Measurements from ENCODE around the gene PCNX2. TPM values are rescaled to one million over a fixed set of nuclear protein-coding genes. Genes with fewer than 3 reads are reported as not detected.
"Not testable (repeated sequence)": the region's sequence is repeated elsewhere in the genome, so short reads cannot be mapped to it uniquely, and the experiment has no call there.

The PCNX2 gene
- total and polyA plus RNA-seq, 3 donors from 2014 or later: 8.4 to 28.9 (median 27.6) TPM

DNA sequence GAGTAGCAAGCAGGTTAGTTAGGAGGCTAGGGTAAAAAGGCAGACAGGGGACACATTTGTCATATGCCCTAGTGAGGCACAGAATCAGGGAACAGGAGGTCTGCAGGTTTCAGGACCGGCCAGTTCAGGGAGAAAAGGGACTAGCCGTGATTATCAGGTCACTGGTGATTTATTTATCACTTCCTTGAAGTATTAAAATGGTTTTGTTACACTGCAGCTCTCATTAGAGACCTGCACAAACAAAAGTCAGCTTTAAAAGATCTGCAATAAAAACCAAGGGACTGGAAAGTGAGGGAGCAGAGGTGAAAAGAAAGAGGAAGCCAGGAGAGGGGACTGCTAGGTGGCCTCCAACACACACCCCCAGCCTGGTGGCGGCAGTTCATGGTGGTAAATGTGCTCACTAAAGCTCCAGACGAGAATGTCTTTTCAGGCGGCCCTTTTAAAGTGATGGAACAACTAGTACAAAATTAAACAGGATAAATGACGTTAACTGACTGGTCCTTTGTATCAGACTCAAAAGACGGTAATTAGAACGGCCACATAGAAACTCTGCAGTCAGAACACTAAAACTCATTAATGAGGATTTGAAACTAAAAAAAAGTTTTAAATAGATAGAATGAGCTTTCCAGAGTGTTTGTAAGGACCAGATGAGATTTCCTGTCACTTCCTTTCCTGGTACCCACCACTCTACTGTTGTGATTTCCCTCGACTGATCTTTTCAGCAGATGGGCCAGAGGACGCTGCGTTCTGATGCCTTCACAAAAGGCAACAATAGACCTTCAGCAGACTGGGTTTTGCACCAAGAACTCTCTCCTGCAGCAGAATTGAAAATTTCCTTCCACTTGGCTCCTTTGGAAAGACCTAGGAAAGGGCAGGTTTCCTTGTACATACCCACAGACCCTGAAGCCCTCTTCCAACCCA is 208.3 kb downstream of the PCNX2 start:
- Histone ChIP-seq H3K4me1 (no peaks in the 10 kb centered on the region), H3K27ac (no peak overlapping the region), H3K27me3 (no peaks in the 10 kb centered on the region), H3K4me3 (no peak overlapping the region), H3K9me3 (no peaks in the 10 kb centered on the region), H3K36me3 (ENCODE audit: low read depth, missing control alignments) (no peaks in the 10 kb centered on the region)
- no peak for DNase-seq
- intact Hi-C loops (cut with DNase I; ENCODE audit: low total_unique reads): no loop called here
- TF ChIP-seq, protein P1, sequence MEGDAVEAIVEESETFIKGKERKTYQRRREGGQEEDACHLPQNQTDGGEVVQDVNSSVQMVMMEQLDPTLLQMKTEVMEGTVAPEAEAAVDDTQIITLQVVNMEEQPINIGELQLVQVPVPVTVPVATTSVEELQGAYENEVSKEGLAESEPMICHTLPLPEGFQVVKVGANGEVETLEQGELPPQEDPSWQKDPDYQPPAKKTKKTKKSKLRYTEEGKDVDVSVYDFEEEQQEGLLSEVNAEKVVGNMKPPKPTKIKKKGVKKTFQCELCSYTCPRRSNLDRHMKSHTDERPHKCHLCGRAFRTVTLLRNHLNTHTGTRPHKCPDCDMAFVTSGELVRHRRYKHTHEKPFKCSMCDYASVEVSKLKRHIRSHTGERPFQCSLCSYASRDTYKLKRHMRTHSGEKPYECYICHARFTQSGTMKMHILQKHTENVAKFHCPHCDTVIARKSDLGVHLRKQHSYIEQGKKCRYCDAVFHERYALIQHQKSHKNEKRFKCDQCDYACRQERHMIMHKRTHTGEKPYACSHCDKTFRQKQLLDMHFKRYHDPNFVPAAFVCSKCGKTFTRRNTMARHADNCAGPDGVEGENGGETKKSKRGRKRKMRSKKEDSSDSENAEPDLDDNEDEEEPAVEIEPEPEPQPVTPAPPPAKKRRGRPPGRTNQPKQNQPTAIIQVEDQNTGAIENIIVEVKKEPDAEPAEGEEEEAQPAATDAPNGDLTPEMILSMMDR (IDR thresholded peaks at IDR 0.05): no peak
- TF ChIP-seq POLR2A (IDR thresholded peaks at IDR 0.05): no peak
- 80 to 82% methylated on average over 11 of the region's 11 CpGs for WGBS, 2 donors

DNA sequence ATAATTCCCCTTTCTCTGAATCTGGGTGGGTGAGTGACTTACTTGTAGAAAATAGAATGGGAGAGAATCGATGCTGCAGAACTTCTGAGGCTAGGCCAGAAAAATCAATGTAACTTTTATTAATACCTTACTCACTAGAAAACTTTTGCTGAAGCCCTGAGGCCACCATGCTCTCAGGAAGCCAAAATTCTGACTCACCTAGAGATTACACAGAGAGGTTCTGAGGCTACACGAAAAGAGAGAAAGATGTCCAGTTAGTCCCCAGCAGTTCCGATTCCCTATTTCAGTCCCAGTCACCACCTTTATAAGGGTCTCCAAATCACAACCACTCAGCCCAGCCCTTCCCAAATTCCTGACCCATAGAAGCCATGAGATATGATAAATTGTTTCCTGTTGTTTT is 210.0 kb downstream of the PCNX2 start:
- intact Hi-C loops (cut with DNase I; ENCODE audit: low total_unique reads): no loop called here

DNA sequence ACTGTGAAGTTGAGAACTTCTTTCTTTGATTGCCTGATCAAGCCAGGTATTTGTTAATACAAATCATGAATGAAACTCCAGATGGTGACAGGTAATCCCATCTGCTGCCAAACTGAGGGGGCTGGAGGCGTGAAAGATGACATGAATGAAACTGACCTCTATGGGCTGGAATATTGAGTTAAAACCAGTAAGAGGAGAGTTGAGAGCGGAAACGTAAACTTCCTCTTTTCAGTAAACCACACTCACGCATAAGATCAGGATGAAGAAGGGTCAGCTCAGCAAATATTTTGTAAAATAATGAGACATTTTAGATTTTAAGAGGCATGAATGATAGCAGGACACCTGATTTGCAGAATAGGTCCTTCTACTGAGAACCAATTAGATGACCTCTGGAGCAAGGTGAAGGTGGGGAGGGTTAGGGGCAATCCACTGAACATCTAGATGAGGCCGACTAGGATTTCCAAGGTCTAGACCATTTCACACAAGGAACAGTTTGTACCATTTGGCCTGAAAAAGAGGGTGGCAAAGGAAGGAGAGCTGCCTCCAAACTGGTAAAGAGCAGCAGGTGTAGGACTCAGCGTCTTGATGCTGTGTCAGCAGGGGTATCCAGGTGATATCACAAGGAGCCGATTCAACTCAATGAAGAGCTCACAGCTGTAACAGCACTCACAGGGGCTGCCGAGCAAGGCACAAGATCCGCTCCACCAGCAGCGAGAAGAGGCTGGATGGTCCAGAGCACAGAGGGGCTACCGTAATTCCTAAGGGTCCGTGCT is 212.6 kb downstream of the PCNX2 start:
- DNase-seq: no peak
- H3K36me3 ChIP-seq (ENCODE audit: low read depth, missing control alignments): no peaks in the 10 kb centered on the region
- H3K4me3 ChIP-seq: no peak overlapping the region
- TF ChIP-seq POLR2A (IDR thresholded peaks at IDR 0.05): no peak
- TF ChIP-seq, protein P1 (IDR thresholded peaks at IDR 0.05): no peak
- H3K4me1 ChIP-seq: peaks cover 3% of the 10 kb centered on the region
- intact Hi-C loops (cut with DNase I; ENCODE audit: low total_unique reads): no loop called here
- no peak overlapping the region for H3K27ac ChIP-seq
- 92 to 95% methylated on average over 11 to 12 of the region's 12 CpGs for WGBS, 2 donors
- no peaks in the 10 kb centered on the region for H3K27me3 ChIP-seq
- H3K9me3 ChIP-seq: no peaks in the 10 kb centered on the region

More for the DNA sequence above, 210.0 kb downstream of the PCNX2 start:
- H3K4me1 ChIP-seq: peaks cover 3% of the 10 kb centered on the region
- WGBS, 2 donors: 92 to 96% methylated on average over 3 of the region's 3 CpGs
- no peak for DNase-seq
- no peaks in the 10 kb centered on the region for H3K9me3 ChIP-seq
- H3K27ac ChIP-seq: no peak overlapping the region
- no peak overlapping the region for H3K4me3 ChIP-seq
- H3K27me3 ChIP-seq: no peaks in the 10 kb centered on the region
- TF ChIP-seq, protein P1 (IDR thresholded peaks at IDR 0.05): no peak
- no peak for TF ChIP-seq POLR2A (IDR thresholded peaks at IDR 0.05)
- H3K36me3 ChIP-seq (ENCODE audit: low read depth, missing control alignments): no peaks in the 10 kb centered on the region

DNA sequence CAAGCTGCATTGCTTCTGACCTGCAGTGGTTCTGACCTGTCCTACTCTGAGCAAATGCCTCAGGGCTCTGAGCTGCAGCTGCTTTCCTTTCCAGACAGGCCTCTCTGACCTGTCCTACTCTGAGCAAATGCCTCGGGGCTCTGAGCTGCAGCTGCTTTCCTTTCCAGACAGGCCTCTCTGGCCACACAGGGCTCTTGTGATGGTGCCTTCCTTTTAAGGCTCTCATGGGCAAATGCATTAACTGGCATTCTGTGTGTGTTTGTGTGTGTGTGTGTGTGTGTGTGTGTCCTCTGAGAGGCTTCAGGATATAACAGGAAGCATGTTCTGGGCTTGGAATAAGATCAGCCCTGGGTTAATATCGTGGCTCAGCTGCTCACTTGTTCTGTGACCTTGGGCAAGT is 213.8 kb downstream of the PCNX2 start:
- intact Hi-C loops (cut with DNase I; ENCODE audit: low total_unique reads): no loop called here
- peaks cover 3% of the 10 kb centered on the region for H3K4me1 ChIP-seq
- no peaks in the 10 kb centered on the region for H3K36me3 ChIP-seq (ENCODE audit: low read depth, missing control alignments)
- no peak overlapping the region for H3K27ac ChIP-seq
- H3K27me3 ChIP-seq: no peaks in the 10 kb centered on the region
- TF ChIP-seq, protein P1 (IDR thresholded peaks at IDR 0.05): no peak
- TF ChIP-seq POLR2A (IDR thresholded peaks at IDR 0.05): no peak
- no peak for DNase-seq
- H3K4me3 ChIP-seq: no peak overlapping the region
- H3K9me3 ChIP-seq: no peaks in the 10 kb centered on the region
- WGBS, 2 donors: 30 to 39% methylated on average over 2 of the region's 2 CpGs

DNA sequence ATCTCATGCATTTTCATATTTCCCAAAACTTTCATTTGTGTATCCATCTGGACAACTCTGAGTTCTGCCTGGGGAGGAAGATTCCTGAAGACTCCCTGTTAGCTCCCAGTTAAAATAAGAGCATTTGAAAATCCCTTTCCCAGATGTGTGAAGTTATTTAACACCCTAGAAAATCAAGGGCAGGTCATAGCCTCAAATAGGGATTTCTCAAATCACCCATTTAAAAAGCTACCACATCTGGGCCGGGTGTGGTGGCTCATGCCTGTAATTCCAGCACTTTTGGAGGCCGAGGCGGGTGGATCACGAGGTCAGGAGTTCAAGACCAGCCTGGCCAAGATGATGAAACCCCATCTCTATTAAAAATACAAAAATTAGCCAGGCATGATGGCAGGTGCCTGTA is 214.7 kb downstream of the PCNX2 start:
- H3K4me1 ChIP-seq; H3K27me3 ChIP-seq; H3K9me3 ChIP-seq; H3K27ac ChIP-seq; H3K36me3 ChIP-seq (ENCODE audit: low read depth, missing control alignments); DNase-seq; H3K4me3 ChIP-seq; intact Hi-C loops (cut with DNase I; ENCODE audit: low total_unique reads): not testable (repeated sequence)
- 82 to 94% methylated on average over 4 of the region's 4 CpGs for WGBS, 2 donors

All from testis (tissue), 3 donors.